ENCODE data around the gene TTYH1. TPM values are rescaled to one million over a fixed set of nuclear protein-coding genes. Genes with fewer than 3 reads are reported as not detected.
A peak's percentile ranks its signal among the peaks of the same experiment; 100 is the strongest.

Gene TTYH1
- polyA plus RNA-seq, 6 donors from 2014 or later, result 0.06 to 0.09 (median 0.08) TPM; not detected in 3

DNA sequence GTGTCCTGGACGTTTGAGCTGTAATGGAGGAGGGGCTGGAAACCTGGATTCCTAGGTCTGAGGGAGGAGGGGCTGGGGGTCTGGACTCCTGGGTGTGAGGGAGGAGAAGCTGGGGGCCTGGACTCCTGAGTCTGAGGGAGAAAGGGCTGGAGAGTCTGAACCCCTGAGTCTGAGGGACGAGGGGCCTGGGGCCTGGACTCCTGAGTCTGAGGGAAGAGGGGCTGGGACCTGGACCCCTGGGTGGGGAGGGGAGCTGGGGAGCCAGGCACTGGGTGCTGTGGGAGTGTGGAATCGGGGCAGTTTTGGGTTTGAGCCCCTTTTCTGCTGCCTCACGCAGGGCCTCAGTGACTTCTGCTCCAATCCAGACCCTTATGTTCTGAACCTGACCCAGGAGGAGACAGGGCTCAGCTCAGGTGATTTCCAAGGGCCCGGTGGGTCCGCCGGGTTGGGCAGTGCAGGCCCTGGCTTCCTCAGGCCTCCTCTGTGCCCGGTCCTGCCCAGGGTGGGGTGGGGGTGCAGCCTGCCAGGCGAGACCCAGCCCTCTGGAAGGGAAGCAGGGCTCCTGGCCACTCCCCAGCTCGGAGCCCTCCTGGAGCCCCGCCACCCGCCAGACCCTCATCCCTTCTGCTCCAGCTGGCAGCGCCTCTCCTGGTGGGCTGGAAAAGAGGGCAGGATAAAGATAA is 14.4 kb downstream of the TTYH1 start:
- DNase-seq (no peak), ATAC-seq (ENCODE audit: low read depth in 2 of 2) (no peak)
- Mint-ChIP-seq H3K9me3 (peaks cover 0 to 2% (median 0%) of the 10 kb centered on the region in 7 donors), H3K36me3 (no peaks in the 10 kb centered on the region), H3K4me1 (peaks cover 17 to 28% (median 21%) of the 10 kb centered on the region in 3 donors), H3K4me3 (peak overlapping the region in 4 of 8 donors; percentile 4 to 82 (median 51)), H3K27ac (no peak overlapping the region), H3K27me3 (peaks cover 14 to 49% (median 21%) of the 10 kb centered on the region in 3 donors)

- peaks cover 0 to 2% (median 0%) of the 10 kb centered on the region in 7 donors for H3K9me3 Mint-ChIP-seq
- no peaks in the 10 kb centered on the region for H3K36me3 Mint-ChIP-seq
- H3K27ac Mint-ChIP-seq, result peak overlapping the region in 2 of 6 donors; percentile 66 to 83
- H3K4me1 Mint-ChIP-seq, result peaks cover 17 to 26% (median 25%) of the 10 kb centered on the region in 3 donors
- H3K4me3 Mint-ChIP-seq, result peak overlapping the region in 7 of 8 donors; percentile 29 to 74 (median 57)
- ATAC-seq (ENCODE audit: low read depth in 2 of 2) (peak; percentile 81 to 88), DNase-seq (peak; percentile 24)
- H3K27me3 Mint-ChIP-seq, result peaks cover 14 to 40% (median 21%) of the 10 kb centered on the region in 3 donors
Measured at GRCh38 chr19:54430306-54431254, 15.3 kb downstream of the TTYH1 start.

- H3K4me1 Mint-ChIP-seq, result peaks cover 20 to 26% (median 25%) of the 10 kb centered on the region in 3 donors
- DNase-seq (no peak), ATAC-seq (ENCODE audit: low read depth in 2 of 2) (no peak)
- H3K9me3 Mint-ChIP-seq, result peaks cover 0 to 2% (median 0%) of the 10 kb centered on the region in 7 donors
- peaks cover 8 to 35% (median 19%) of the 10 kb centered on the region in 3 donors for H3K27me3 Mint-ChIP-seq
- H3K4me3 Mint-ChIP-seq, result peak overlapping the region in 6 of 8 donors; percentile 29 to 74 (median 64)
- peak overlapping the region in 2 of 6 donors; percentile 66 to 83 for H3K27ac Mint-ChIP-seq
- no peaks in the 10 kb centered on the region for H3K36me3 Mint-ChIP-seq
Measured at GRCh38 chr19:54431255-54431838, 16.1 kb downstream of the TTYH1 start.

DNA sequence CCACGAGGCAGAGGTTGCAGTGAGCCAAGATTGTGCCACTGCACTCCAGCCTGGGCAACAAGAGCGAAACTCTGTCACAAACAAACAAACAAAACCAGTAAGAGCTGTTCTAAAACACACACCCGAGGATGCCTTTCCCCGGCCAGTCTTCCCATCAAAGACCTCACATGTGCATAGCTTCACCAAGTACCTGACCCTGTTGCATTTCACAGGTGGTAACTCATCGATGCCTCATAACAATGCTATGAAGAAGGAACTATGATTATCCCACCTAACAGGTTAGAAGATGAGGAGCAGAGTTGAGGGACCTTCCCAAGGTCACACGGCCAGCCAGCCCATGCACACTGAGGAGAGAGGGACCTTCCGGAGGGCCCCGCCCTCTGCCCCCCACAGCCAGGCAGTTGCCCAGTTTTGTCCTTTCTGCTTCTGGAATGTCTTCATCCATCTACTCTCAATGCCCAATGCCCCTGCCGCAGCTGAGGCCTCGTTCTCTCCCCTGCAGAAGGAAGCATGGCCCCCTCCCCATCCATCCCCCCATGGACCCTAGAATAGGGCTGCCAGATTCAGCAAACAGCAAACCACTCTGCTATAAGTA is 17.0 kb downstream of the TTYH1 start:
- DNase-seq, result no peak
- no peaks in the 10 kb centered on the region for H3K9me3 Mint-ChIP-seq
- H3K27me3 Mint-ChIP-seq, result peaks cover 8 to 29% (median 13%) of the 10 kb centered on the region in 3 donors
- H3K27ac Mint-ChIP-seq, result no peak overlapping the region
- H3K4me3 Mint-ChIP-seq, result peak overlapping the region in 2 of 8 donors; percentile 12 to 44
- H3K36me3 Mint-ChIP-seq, result no peaks in the 10 kb centered on the region
- ATAC-seq (ENCODE audit: low read depth in 2 of 2), result no peak
- H3K4me1 Mint-ChIP-seq, result peaks cover 25 to 27% (median 26%) of the 10 kb centered on the region in 3 donors

GRCh38 chr19:54433697-54434096 is 18.4 kb downstream of the TTYH1 start:
- DNase-seq (no peak), ATAC-seq (ENCODE audit: low read depth in 2 of 2) (no peak)
- peaks cover 8 to 25% (median 11%) of the 10 kb centered on the region in 3 donors for H3K27me3 Mint-ChIP-seq
- H3K9me3 Mint-ChIP-seq, result no peaks in the 10 kb centered on the region
- H3K4me3 Mint-ChIP-seq, result peak overlapping the region in 1 of 8 donors; percentile 63
- peaks cover 25 to 31% (median 26%) of the 10 kb centered on the region in 3 donors for H3K4me1 Mint-ChIP-seq
- no peaks in the 10 kb centered on the region for H3K36me3 Mint-ChIP-seq
- peak overlapping the region in 1 of 6 donors; percentile 44 for H3K27ac Mint-ChIP-seq

- Mint-ChIP-seq H3K4me1 (peaks cover 25 to 29% (median 26%) of the 10 kb centered on the region in 3 donors), H3K9me3 (no peaks in the 10 kb centered on the region), H3K4me3 (peak overlapping the region in 2 of 8 donors; percentile 45 to 63), H3K36me3 (no peaks in the 10 kb centered on the region), H3K27ac (no peak overlapping the region), H3K27me3 (peaks cover 5 to 19% (median 7%) of the 10 kb centered on the region in 3 donors)
- DNase-seq, result no peak
- ATAC-seq (ENCODE audit: low read depth in 2 of 2), result no peak
Measured at GRCh38 chr19:54434112-54434872, 19.0 kb downstream of the TTYH1 start.

- Mint-ChIP-seq H3K27me3 (peaks cover 0 to 13% (median 4%) of the 10 kb centered on the region in 3 donors), H3K36me3 (no peaks in the 10 kb centered on the region), H3K4me3 (peak overlapping the region in 2 of 8 donors; percentile 4 to 15), H3K27ac (no peak overlapping the region), H3K4me1 (peaks cover 23 to 30% (median 26%) of the 10 kb centered on the region in 3 donors), H3K9me3 (no peaks in the 10 kb centered on the region)
- no peak for DNase-seq
- ATAC-seq (ENCODE audit: low read depth in 2 of 2), result no peak
Measured at GRCh38 chr19:54434873-54435214, 19.6 kb downstream of the TTYH1 start.

- Mint-ChIP-seq H3K4me3 (no peak overlapping the region), H3K9me3 (no peaks in the 10 kb centered on the region), H3K27me3 (peaks cover 0 to 9% (median 4%) of the 10 kb centered on the region in 3 donors), H3K27ac (peak overlapping the region in 1 of 6 donors; percentile 47), H3K4me1 (peaks cover 21 to 30% (median 21%) of the 10 kb centered on the region in 3 donors), H3K36me3 (no peaks in the 10 kb centered on the region)
- ATAC-seq (ENCODE audit: low read depth in 2 of 2) (no peak), DNase-seq (no peak)
Measured at GRCh38 chr19:54435551-54436016, 20.3 kb downstream of the TTYH1 start.

DNA sequence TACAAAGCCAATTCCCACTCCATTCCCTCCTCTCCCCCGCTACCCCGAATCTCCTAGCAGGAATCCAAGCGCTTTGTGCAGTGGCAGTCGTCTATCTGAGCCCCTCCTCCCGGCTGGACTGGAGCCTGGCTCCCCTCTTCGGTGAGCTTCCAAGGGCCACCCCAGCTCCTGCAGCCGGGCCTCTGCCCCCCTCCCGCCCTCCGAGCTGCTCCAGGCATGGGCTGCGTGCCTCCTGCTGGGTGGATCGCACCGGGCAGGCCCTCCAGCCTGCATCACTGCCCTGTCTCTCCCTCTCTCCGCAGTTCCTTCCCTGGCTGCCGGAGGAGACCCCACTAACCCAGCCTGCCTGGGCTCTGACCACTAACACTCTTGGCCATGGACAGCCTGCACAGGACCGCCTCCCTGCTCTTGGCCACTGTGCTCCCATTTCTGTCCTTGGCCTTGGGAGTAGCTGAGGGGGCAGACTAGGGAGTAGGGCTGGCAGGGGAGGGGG is 20.8 kb downstream of the TTYH1 start:
- Mint-ChIP-seq H3K9me3 (no peaks in the 10 kb centered on the region), H3K27me3 (peaks cover 0 to 6% (median 2%) of the 10 kb centered on the region in 3 donors), H3K4me1 (peaks cover 18 to 28% (median 19%) of the 10 kb centered on the region in 3 donors), H3K4me3 (no peak overlapping the region), H3K27ac (no peak overlapping the region), H3K36me3 (no peaks in the 10 kb centered on the region)
- ATAC-seq (ENCODE audit: low read depth in 2 of 2), result no peak
- DNase-seq, result no peak

DNA sequence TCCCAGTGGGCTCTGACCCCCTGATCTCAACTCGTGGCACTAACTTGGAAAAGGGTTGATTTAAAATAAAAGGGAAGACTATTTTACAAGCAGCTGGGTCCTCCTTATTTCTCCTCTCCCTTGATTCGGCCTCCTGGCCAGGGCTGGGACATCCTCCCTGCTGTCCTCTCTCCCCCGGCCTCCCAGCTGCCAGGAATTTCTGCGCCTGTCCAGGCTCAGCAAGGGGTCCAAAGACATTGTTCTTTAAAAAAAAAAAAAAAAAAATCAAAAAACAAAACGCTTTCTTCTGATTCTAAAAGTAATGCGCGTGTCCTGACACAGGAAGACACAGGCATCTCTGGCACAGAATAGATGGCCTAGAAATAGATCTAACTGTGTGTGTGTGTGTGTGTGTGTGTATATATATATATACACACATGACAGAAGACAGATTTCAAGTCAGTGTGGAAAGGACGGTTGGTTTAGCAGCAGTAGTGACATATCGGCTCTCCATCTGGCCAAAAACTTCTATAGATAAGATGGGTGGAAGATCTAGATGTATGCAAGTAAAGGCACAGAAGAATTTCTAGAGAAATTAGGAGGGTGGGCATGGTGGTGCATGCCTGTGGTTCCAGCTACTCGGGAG is 21.5 kb downstream of the TTYH1 start:
- ATAC-seq (ENCODE audit: low read depth in 2 of 2), result no peak

DNA sequence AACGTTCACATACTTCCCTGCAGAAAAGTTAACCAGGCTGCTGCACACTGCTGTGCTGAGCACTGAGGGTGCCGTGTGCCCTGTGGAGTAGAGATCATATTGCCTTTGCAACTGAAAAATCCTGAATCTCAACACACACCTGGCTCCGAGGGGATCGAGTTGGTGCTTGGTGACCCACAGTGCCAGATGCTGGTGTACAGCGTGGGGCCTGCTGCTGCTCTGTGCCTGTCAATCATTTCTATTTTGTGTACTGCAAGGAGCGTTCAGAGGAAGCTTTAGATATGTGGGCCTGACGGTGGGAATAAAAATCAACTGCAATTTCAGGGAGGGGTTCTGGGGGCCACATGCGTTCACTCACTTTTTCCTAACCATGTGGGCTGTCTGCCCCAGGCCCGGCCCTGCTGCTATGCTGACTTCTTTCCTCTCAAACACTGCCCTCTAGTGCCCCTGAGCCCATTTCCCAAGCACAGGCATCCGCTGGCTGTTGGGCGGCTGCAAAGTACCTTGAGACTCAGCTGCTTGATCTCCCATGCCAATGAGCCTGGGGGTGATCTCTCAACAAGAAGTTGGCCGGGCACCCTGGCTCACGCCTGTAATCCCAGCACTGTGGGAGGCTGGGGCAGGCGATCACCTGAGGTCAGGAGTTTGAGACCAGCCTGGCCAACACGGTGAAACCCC is 24.0 kb downstream of the TTYH1 start:
- no peak overlapping the region for H3K4me3 Mint-ChIP-seq
- H3K27me3 Mint-ChIP-seq, result no peaks in the 10 kb centered on the region
- H3K4me1 Mint-ChIP-seq, result peaks cover 8 to 19% (median 14%) of the 10 kb centered on the region in 3 donors
- DNase-seq, result no peak
- peaks cover 0 to 9% of the 10 kb centered on the region in 2 donors for H3K36me3 Mint-ChIP-seq
- ATAC-seq (ENCODE audit: low read depth in 2 of 2), result peak; percentile 47 to 59
- peak overlapping the region in 2 of 6 donors; percentile 36 to 69 for H3K27ac Mint-ChIP-seq
- no peaks in the 10 kb centered on the region for H3K9me3 Mint-ChIP-seq

More for the DNA sequence above, 21.5 kb downstream of the TTYH1 start:
- peaks cover 14 to 24% (median 14%) of the 10 kb centered on the region in 3 donors for H3K4me1 Mint-ChIP-seq
- H3K9me3 Mint-ChIP-seq, result no peaks in the 10 kb centered on the region
- peak overlapping the region in 1 of 6 donors; percentile 38 for H3K27ac Mint-ChIP-seq
- H3K4me3 Mint-ChIP-seq, result no peak overlapping the region
- H3K36me3 Mint-ChIP-seq, result no peaks in the 10 kb centered on the region
- H3K27me3 Mint-ChIP-seq, result no peaks in the 10 kb centered on the region
- no peak for DNase-seq
